Nucleus accumbens (tissue), 56 donors: ENCODE data around the gene ATP2B3.

Experiments used
- DNase-seq, 56 donors: peaks; one replicate each; lab custom pipeline; 2025; lab: John Stamatoyannopoulos, UW

Gene ATP2B3

DNA sequence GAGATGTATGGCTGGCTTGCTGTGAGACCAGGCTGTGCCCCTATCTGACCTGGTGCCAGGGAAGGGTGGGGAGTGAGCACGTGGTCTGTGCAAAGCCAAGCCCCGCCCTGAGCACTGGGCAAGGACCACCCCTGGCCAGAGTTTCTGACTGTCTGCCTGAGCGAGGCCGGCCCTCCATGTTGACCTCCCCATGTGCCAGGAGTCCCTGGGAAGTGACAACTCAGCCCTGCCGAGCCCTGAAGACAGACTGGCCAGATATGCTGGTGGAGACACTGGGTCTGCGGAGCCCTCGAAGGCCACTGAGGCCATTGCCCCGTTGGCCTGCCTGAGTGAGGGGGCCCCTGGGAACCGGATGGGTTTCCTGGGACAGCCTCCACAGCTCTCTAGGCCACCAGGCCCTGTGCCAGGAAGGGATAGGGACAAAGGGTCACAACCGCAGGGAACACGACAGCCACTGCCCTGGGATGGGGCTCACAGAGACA lies 29.8 kb upstream of the ATP2B3 start:
- DNase-seq, result no peak

- DNase-seq, result no peak
These were observed 29.1 kb upstream of the ATP2B3 start for GRCh38 chrX:153488231-153488914.

GRCh38 chrX:153490217-153490930 lies 27.1 kb upstream of the ATP2B3 start:
- DNase-seq, result no peak

GRCh38 chrX:153491351-153491914 lies 26.0 kb upstream of the ATP2B3 start:
- no peak for DNase-seq

DNA sequence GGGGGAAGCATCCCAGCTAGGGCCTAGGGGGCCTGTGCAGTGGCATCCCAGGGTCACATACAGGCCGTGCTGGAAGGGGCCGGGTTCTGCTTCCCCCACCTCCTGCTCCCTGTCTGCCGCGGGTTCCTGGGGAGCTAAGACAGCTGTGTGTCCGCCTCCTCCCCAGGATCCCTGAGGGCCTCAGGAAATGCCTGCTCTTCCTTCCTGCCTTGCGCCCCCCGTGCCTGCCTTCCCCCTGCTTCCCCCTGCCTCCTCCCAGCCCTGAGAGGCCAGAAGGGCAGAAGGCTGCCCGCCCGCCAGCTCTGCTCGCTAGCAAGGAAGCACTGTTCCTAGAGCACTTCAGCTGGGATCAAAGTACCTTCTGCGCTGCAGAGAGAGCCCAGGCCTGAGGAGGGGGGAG lies 25.5 kb upstream of the ATP2B3 start:
- DNase-seq, result no peak

DNA sequence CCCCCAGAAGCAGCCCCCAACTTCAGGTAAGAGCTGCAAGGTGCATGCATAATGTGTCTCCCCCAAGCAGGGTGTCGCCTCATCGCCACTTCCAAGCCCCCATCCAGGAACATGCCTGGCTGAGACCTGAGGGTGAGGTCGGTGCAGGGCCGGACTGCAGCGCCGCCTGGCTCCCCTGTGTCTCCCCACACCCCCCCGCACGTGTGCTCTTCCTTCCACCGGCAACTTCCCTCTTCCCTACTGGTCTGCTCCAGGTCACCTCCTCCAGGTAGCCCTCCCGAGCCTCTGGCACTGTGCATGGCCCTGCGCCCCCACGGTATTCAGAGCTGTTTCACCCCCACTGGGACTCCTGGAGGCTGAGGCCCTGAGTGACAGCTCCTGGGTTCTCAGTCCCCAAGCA lies 24.9 kb upstream of the ATP2B3 start:
- DNase-seq, result no peak

GRCh38 chrX:153493085-153493484 lies 24.4 kb upstream of the ATP2B3 start:
- no peak for DNase-seq

- DNase-seq, result no peak
These were observed 23.4 kb upstream of the ATP2B3 start for GRCh38 chrX:153494061-153494460.

- peak in 15 of 56 donors; percentile 1 to 51 (median 20) for DNase-seq
These were observed 22.7 kb upstream of the ATP2B3 start, which contains the start of gene BGN for GRCh38 chrX:153494541-153495361. TSS of gene BGN (plus strand) at chrX:153494980. CDS start at chrX:153504632, 9,652 bp downstream.

GRCh38 chrX:153495362-153495751 lies 22.1 kb upstream of the ATP2B3 start:
- DNase-seq, result peak in 12 of 56 donors; percentile 9 to 53 (median 18)

- DNase-seq, result no peak
These were observed 21.4 kb upstream of the ATP2B3 start for GRCh38 chrX:153495903-153496589.

DNA sequence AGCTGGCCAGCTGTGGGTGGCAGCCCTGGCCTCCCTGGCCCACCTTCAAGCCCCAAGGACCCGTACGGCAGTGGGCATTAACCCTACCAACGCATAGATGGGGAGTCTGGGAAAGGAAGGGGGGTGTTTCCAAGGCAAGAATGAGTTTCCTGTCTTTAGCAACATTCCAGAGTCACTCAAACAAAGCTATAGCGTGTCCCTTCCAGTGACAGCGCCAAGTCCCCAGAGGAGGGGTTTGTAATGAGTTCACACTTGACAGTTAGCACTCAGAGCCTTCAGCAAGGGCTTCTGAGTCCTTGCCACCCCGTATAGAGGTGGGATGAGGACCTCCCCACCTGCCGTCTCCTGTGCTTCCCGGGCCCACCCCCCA lies 20.9 kb upstream of the ATP2B3 start:
- DNase-seq, result no peak

- DNase-seq, result no peak
These were observed 19.0 kb upstream of the ATP2B3 start for GRCh38 chrX:153498453-153498852.

GRCh38 chrX:153499341-153499740 lies 18.1 kb upstream of the ATP2B3 start:
- DNase-seq, result no peak

- DNase-seq, result peak in 51 of 56 donors; percentile 3 to 81 (median 57)
These were observed 17.6 kb upstream of the ATP2B3 start for GRCh38 chrX:153499876-153500275.

DNA sequence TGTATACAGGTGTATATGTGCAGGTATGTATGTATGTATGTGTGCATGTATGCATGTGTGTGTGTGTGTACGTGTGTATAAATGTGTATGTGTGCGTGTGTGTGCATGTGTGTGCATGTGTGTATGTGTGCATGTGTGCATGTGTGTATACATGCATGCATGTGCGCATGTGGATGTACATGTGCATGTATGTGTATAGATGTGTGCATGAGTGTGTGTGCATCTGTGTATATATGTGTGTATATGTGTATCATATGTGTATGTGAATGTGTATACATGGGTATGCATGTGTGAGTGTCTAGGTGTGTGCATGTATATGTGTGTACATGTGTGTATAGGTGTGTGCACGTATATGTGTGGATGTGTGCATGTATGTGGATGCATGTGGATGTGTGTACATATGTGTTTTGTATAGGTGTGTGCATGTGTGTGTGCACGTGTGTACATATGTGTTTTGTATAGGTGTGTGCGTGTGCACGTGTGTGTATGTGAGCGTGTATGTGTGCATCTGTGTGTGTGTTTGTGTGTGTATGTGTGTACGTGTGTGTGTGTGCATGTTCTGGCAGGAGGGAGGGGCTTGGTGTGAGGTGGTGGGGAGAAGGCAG lies 16.7 kb upstream of the ATP2B3 start:
- DNase-seq, result no peak

GRCh38 chrX:153501530-153501929 lies 15.9 kb upstream of the ATP2B3 start:
- DNase-seq, result peak in 23 of 56 donors; percentile 1 to 48 (median 12)

DNA sequence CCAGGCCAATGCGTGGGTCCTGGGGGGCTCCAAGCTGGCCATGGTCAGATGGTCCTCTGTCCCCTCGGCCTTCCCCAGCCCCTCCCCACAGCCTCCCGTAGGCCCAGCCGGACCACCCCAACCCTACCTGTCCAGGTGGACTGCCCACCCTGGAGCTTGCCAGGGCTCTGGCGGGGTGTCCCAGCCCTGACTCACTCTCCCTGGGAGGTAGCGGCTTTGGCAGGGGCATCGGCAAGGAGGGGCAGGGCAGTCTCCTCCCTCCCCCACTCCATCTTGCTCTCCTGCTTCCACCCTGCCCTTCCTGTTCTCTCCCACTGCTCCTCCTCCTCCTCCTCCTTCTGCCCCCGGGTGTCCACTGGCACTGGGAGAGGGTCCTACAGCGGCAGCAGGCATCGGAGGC lies 15.3 kb upstream of the ATP2B3 start:
- no peak for DNase-seq

GRCh38 chrX:153502796-153503195 lies 14.6 kb upstream of the ATP2B3 start:
- no peak for DNase-seq
